ENCODE data around the gene SMURF2.

DNA sequence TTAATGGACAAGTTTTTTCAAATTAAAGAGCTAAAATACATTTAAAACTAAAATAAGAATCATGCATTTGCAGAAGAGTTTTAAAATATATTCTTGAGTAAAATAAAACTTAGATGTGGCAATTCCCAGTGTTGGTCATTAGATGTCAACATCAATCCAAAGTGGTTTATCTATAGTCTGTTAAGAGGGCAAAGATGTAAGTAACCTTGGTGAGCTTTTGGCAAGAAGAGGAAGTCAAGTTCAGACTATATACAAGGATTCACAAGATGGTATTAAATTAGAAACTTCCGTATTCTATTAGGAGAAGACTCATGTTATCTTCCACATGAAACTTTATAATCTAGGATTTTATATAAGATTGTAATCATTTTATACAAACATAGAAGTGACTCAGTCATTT lies 82.2 kb downstream of the SMURF2 start:
- no peak for TF ChIP-seq YY1 (IDR thresholded peaks at IDR 0.05; ENCODE audit: insufficient read depth, insufficient read length)
- TF ChIP-seq SUZ12 (IDR thresholded peaks at IDR 0.05; ENCODE audit: extremely low read depth, insufficient read depth, insufficient read length): no peak
- TF ChIP-seq ZNF274 (IDR thresholded peaks at IDR 0.05; ENCODE audit: low read depth, low read length): no peak

Measured in NT2/D1 (cell line).